NAMALWA (cell line): Measurements from ENCODE around the gene DAP.
"Not testable (repeated sequence)": the region's sequence is repeated elsewhere in the genome, so short reads cannot be mapped to it uniquely, and the experiment has no call there.

ENCODE experiments used
- DNase-seq: peaks from one replicate; pipeline ENCODE4 v3.0.0-alpha.2; 2015; ENCODE audit warnings: low spot score

Gene DAP

GRCh38 chr5:10734037-10734709 lies 26.9 kb downstream of the DAP start:
- DNase-seq = no peak

GRCh38 chr5:10733426-10733825 lies 27.6 kb downstream of the DAP start:
- no peak for DNase-seq

GRCh38 chr5:10731913-10732312 lies 29.1 kb downstream of the DAP start:
- DNase-seq = no peak

- no peak for DNase-seq
Observed at GRCh38 chr5:10730043-10730351, 31.0 kb downstream of the DAP start.

- peak; percentile 34 for DNase-seq
Observed at GRCh38 chr5:10729320-10730042, 31.6 kb downstream of the DAP start.

- no peak for DNase-seq
Observed at GRCh38 chr5:10728679-10729078, 32.4 kb downstream of the DAP start.

GRCh38 chr5:10727861-10728260 lies 33.2 kb downstream of the DAP start:
- DNase-seq = no peak

- no peak for DNase-seq
Observed at GRCh38 chr5:10726913-10727517, 34.0 kb downstream of the DAP start.

GRCh38 chr5:10726179-10726912 lies 34.7 kb downstream of the DAP start:
- DNase-seq = no peak

GRCh38 chr5:10725636-10726035 lies 35.4 kb downstream of the DAP start:
- no peak for DNase-seq

GRCh38 chr5:10724781-10725507 lies 36.1 kb downstream of the DAP start:
- peak; percentile 38 for DNase-seq

GRCh38 chr5:10723514-10723913 lies 37.5 kb downstream of the DAP start:
- DNase-seq = no peak

- not testable (repeated sequence) for DNase-seq
Observed at GRCh38 chr5:10720766-10721165, 40.3 kb downstream of the DAP start.

- no peak for DNase-seq
Observed at GRCh38 chr5:10719965-10720364, 41.1 kb downstream of the DAP start.

GRCh38 chr5:10718617-10719016 lies 42.4 kb downstream of the DAP start:
- not testable (repeated sequence) for DNase-seq

- DNase-seq = not testable (repeated sequence)
Observed at GRCh38 chr5:10716825-10717224, 44.2 kb downstream of the DAP start.

- DNase-seq = no peak
Observed at GRCh38 chr5:10715605-10716290, 45.3 kb downstream of the DAP start.

- no peak for DNase-seq
Observed at GRCh38 chr5:10712574-10713366, 48.3 kb downstream of the DAP start.

GRCh38 chr5:10711562-10711961 lies 49.5 kb downstream of the DAP start:
- DNase-seq = no peak

GRCh38 chr5:10710513-10711128 lies 50.4 kb downstream of the DAP start:
- DNase-seq = no peak
